Natural killer cell treated with Interleukin-12 subunit alpha and Interleukin-12 subunit beta and Interleukin-15 and Interleukin-18, amount 100 ng/mL, for 72 hours (primary cell): Measurements from ENCODE around the gene HDAC11. TPM values are rescaled to one million over a fixed set of nuclear protein-coding genes. Genes with fewer than 3 reads are reported as not detected.

ENCODE experiments used
- ATAC-seq, 2 donors: fragments of 150-1000 bp; cut with Tn5 transposase in 1 of 2; sonication (Bioruptor Pico), chemical (Tn5 transposase) in 1 of 2; 2 replicates each; pipeline ENCODE4 v1.10.0; 2021
- DNase-seq: peaks from one replicate; pipeline ENCODE4 v3.0.0; 2022; ENCODE audit warnings: low spot score
- H3K27ac Mint-ChIP-seq, 2 donors: 1 replicate in 1 of 2; 2 replicates in 1 of 2; pipeline ENCODE4 v1.8.0; 2022; ENCODE audit warnings: mixed read lengths in 2 of 2, mild to moderate bottlenecking in 1 of 2, moderate library complexity in 1 of 2
- H3K27me3 Mint-ChIP-seq, 2 donors: 1 replicate in 1 of 2; 2 replicates in 1 of 2; pipeline ENCODE4 v1.8.0; 2022; ENCODE audit warnings: mixed read lengths in 2 of 2
- H3K36me3 Mint-ChIP-seq: one replicate; pipeline ENCODE4 v1.8.0; 2022; ENCODE audit warnings: mixed read lengths
- H3K4me1 Mint-ChIP-seq, 2 donors: 1 replicate in 1 of 2; 2 replicates in 1 of 2; pipeline ENCODE4 v1.8.0; 2022; ENCODE audit warnings: low read depth in 2 of 2, mixed read lengths in 2 of 2, mild to moderate bottlenecking in 1 of 2
- H3K4me3 Mint-ChIP-seq: one replicate; pipeline ENCODE4 v1.8.0; 2022; ENCODE audit warnings: mixed read lengths
- H3K9me3 Mint-ChIP-seq: 2 replicates; pipeline ENCODE4 v1.8.0; 2022; ENCODE audit warnings: mixed read lengths
- total RNA-seq, 2 donors: library from RNA; stranded (reverse); gene quantifications; one replicate each; pipeline ENCODE4 v1.2.3, GENCODE V29; 2022

HDAC11 gene
- total RNA-seq, 2 donors from 2014 or later = 1.8 to 3.5 TPM

- ATAC-seq = no peak
- H3K36me3 Mint-ChIP-seq = no peaks in the 10 kb centered on the region
- no peak overlapping the region for H3K27ac Mint-ChIP-seq
- no peaks in the 10 kb centered on the region for H3K4me1 Mint-ChIP-seq
- no peak for DNase-seq
- no peaks in the 10 kb centered on the region for H3K9me3 Mint-ChIP-seq
- H3K4me3 Mint-ChIP-seq = no peak overlapping the region
- no peaks in the 10 kb centered on the region for H3K27me3 Mint-ChIP-seq
These were observed 22.1 kb downstream of the HDAC11 start for GRCh38 chr3:13501958-13502790.

GRCh38 chr3:13502791-13503060, 22.6 kb downstream of the HDAC11 start:
- Mint-ChIP-seq H3K9me3 (no peaks in the 10 kb centered on the region), H3K27me3 (no peaks in the 10 kb centered on the region), H3K4me1 (no peaks in the 10 kb centered on the region), H3K4me3 (no peak overlapping the region), H3K27ac (no peak overlapping the region), H3K36me3 (no peaks in the 10 kb centered on the region)
- no peak for ATAC-seq
- no peak for DNase-seq

GRCh38 chr3:13504161-13504831, 24.2 kb downstream of the HDAC11 start:
- ATAC-seq (peak in 1 of 2 donors; percentile 8), DNase-seq (no peak)
- no peaks in the 10 kb centered on the region for H3K36me3 Mint-ChIP-seq
- no peaks in the 10 kb centered on the region for H3K9me3 Mint-ChIP-seq
- no peak overlapping the region for H3K4me3 Mint-ChIP-seq
- no peaks in the 10 kb centered on the region for H3K27me3 Mint-ChIP-seq
- H3K27ac Mint-ChIP-seq = no peak overlapping the region
- H3K4me1 Mint-ChIP-seq = no peaks in the 10 kb centered on the region

GRCh38 chr3:13505147-13506130, 25.3 kb downstream of the HDAC11 start:
- no peak for ATAC-seq

GRCh38 chr3:13506239-13506638, 26.1 kb downstream of the HDAC11 start:
- Mint-ChIP-seq H3K27me3 (no peaks in the 10 kb centered on the region), H3K9me3 (no peaks in the 10 kb centered on the region), H3K27ac (no peak overlapping the region), H3K36me3 (no peaks in the 10 kb centered on the region), H3K4me1 (no peaks in the 10 kb centered on the region), H3K4me3 (no peak overlapping the region)
- DNase-seq (no peak), ATAC-seq (no peak)

More at GRCh38 chr3:13505147-13506130, 25.3 kb downstream of the HDAC11 start:
- Mint-ChIP-seq H3K36me3 (no peaks in the 10 kb centered on the region), H3K27ac (no peak overlapping the region), H3K4me1 (no peaks in the 10 kb centered on the region), H3K27me3 (no peaks in the 10 kb centered on the region), H3K9me3 (no peaks in the 10 kb centered on the region), H3K4me3 (no peak overlapping the region)
- no peak for DNase-seq

GRCh38 chr3:13506680-13507079, 26.6 kb downstream of the HDAC11 start:
- no peaks in the 10 kb centered on the region for H3K36me3 Mint-ChIP-seq
- H3K4me1 Mint-ChIP-seq = no peaks in the 10 kb centered on the region
- no peak overlapping the region for H3K4me3 Mint-ChIP-seq
- DNase-seq = no peak
- H3K9me3 Mint-ChIP-seq = no peaks in the 10 kb centered on the region
- ATAC-seq = no peak
- H3K27ac Mint-ChIP-seq = no peak overlapping the region
- H3K27me3 Mint-ChIP-seq = no peaks in the 10 kb centered on the region

DNA sequence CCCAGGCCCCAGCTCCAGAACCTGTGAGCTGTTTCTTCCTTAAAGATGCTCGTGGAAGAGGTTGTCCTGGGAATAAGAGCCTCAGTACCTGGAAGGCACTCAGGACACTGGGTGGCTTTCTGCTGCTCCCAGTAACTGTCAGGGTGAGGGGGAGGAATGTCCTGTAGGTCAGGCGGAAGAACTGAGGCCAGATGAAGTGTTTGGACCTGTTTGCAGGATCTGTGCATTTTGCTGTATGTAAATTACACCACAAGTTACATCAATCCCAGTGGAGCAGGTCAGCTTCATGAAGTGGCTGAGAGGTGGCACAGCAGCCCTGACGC, 27.1 kb downstream of the HDAC11 start:
- Mint-ChIP-seq H3K9me3 (no peaks in the 10 kb centered on the region), H3K27me3 (no peaks in the 10 kb centered on the region), H3K27ac (no peak overlapping the region), H3K36me3 (no peaks in the 10 kb centered on the region), H3K4me3 (no peak overlapping the region), H3K4me1 (no peaks in the 10 kb centered on the region)
- ATAC-seq (no peak), DNase-seq (no peak)

DNA sequence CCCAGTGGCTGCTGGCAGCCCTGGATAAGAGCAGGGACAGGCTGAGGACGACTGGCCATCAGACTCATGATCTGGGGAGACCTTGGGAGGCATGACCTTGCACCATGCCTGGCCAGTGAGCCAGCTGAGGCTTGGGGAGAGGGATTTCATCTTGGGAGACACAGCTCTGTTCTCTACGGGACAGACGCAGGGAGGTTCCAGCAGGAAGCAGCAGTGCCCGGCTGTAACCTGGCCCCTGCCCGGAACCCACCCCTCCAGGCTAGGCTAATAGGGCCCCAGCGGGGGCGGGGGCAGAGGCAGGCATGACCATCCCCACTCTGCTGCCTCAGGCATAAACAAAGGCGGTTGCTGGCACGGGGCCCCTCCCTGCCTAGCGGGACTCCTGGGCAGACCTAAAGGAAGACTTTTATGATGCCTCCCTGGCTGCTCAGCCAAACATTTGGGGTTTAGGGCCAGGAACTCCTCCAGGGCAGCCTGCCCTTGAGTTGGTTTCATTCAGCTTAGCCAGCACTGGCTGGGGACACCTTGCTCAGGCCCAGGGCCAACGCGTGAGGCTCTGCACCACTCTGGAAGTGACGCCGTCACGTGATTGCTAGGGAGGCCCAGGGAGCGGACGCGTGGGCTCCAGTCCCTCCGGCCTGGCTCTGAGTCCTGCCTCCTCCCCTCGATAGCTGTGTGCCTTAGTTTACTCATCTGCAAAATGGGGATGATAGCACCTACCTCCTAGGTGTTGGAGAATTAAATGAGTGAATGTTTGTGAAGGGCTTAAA, 27.6 kb downstream of the HDAC11 start:
- no peak overlapping the region for H3K4me3 Mint-ChIP-seq
- no peak overlapping the region for H3K27ac Mint-ChIP-seq
- H3K4me1 Mint-ChIP-seq = no peaks in the 10 kb centered on the region
- H3K36me3 Mint-ChIP-seq = no peaks in the 10 kb centered on the region
- no peaks in the 10 kb centered on the region for H3K27me3 Mint-ChIP-seq
- DNase-seq = no peak
- no peaks in the 10 kb centered on the region for H3K9me3 Mint-ChIP-seq
- no peak for ATAC-seq

DNA sequence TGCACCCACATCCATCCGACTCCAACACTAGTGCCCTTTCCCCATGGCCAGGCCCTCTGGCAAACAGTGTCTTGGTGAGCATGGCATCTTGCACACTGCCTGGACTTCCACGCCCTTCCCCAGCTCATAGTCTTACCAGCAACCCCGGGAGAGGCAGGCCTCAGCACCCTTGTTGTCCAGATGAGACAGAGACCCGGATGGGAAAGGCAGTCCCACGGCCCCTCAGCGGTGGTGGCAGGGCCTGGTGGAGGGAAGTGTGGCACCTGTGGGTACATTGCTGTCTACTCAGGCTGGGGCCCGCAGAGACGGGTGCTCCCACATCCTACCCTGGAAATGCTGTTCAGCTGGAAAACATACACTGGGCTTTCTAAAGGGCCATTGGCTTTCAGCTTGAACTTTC, 28.4 kb downstream of the HDAC11 start:
- ATAC-seq = no peak
- Mint-ChIP-seq H3K4me1 (no peaks in the 10 kb centered on the region), H3K36me3 (no peaks in the 10 kb centered on the region), H3K4me3 (no peak overlapping the region), H3K27ac (no peak overlapping the region), H3K9me3 (no peaks in the 10 kb centered on the region), H3K27me3 (no peaks in the 10 kb centered on the region)
- no peak for DNase-seq

DNA sequence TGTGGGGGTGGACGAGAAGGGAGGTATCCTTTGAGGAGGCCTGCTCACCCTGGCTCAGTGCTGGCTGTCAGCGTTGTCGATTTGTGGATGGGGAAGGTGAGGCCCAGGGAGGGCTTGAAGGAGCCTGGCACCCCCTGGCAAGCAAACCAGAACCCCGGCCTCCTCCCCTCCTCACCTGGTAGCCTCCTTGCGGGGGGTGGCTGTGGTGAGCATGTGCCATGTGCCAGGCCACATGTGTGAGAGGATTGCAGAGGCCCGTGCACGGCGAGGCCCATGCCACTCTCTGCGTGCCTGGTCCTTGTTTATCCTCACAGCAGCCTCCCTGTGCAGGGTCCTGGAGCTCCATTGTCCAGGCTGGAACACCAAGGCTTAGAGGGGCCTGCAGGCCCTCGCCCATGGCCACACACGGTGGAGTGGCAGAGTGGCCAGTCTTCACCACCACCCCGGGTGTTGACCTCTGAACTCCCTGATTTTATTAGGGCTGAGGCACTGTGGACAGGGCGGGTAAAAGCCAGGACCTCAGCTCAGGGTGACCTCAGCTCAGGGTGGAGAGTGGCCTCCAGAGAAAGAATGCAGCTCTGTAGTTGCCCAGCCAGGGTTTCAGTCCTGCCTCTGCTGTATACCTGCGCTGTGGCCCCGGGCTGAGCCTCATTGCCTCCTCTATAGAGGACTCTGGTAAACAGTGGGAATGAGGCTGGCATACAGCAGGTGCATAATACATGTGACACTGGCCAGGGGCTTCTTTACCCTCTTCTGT, 29.1 kb downstream of the HDAC11 start:
- no peaks in the 10 kb centered on the region for H3K27me3 Mint-ChIP-seq
- H3K4me1 Mint-ChIP-seq = no peaks in the 10 kb centered on the region
- H3K36me3 Mint-ChIP-seq = no peaks in the 10 kb centered on the region
- H3K9me3 Mint-ChIP-seq = no peaks in the 10 kb centered on the region
- DNase-seq (peak; percentile 52), ATAC-seq (peak in 1 of 2 donors; percentile 2)
- no peak overlapping the region for H3K4me3 Mint-ChIP-seq
- H3K27ac Mint-ChIP-seq = no peak overlapping the region

DNA sequence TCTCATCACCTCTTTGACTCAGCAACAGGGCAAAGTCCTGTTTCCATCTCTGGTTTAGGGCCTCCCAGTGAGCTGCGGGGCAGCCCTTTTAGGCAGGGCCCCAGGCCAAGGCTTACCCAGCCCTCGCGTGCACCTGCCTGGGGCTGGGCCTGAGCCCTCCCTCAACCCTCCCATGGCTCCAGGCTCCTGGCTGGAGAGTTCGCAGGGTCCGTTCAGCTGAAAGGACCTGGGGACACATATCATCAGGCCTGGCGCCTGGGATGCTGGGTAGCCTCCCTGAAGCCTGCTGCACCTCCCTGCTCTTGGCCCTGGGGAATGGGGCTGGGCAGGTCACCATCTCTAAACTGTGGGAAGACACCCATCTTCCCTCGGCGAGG, 29.7 kb downstream of the HDAC11 start:
- Mint-ChIP-seq H3K36me3 (no peaks in the 10 kb centered on the region), H3K9me3 (no peaks in the 10 kb centered on the region), H3K4me3 (no peak overlapping the region), H3K4me1 (no peaks in the 10 kb centered on the region), H3K27me3 (no peaks in the 10 kb centered on the region), H3K27ac (no peak overlapping the region)
- DNase-seq (peak; percentile 51), ATAC-seq (no peak)

DNA sequence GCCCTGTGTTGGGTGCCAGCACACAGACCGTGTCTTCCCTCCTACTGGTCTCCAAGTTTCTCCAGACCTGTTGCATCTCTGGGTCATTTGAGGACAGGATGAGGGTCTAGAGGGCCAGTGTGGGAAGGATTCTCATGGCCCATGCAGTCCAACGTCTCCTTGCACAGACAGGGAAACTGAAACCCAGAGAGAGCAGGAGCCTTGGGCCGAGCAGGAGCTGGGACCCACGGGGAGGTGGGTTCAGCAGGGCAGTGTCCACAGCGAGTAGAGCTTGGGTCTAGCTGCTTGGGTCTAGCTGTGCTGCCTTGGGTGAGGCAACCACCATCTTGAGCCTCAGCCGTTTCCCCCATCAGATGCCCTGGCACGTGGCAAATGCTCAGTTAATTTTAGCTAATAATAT, 32.3 kb downstream of the HDAC11 start:
- no peak overlapping the region for H3K4me3 Mint-ChIP-seq
- H3K4me1 Mint-ChIP-seq = no peaks in the 10 kb centered on the region
- no peaks in the 10 kb centered on the region for H3K27me3 Mint-ChIP-seq
- H3K36me3 Mint-ChIP-seq = no peaks in the 10 kb centered on the region
- no peak overlapping the region for H3K27ac Mint-ChIP-seq
- ATAC-seq (no peak), DNase-seq (no peak)
- no peaks in the 10 kb centered on the region for H3K9me3 Mint-ChIP-seq
